H9 (cell line): ENCODE data around the gene AP3S1. TPM values are rescaled to one million over a fixed set of nuclear protein-coding genes. Genes with fewer than 3 reads are reported as not detected.
"Not testable (repeated sequence)": the region's sequence is repeated elsewhere in the genome, so short reads cannot be mapped to it uniquely, and the experiment has no call there.

Source experiments
- DNase-seq: peaks from one replicate; pipeline ENCODE4 v3.0.0-alpha.2; 2017
- H2AFZ ChIP-seq: one replicate; pipeline ENCODE4 v1.6.1; 2013; ENCODE audit warnings: mild to moderate bottlenecking, low read length, control low read depth, moderate library complexity
- H2AK5ac ChIP-seq: 2 replicates; pipeline ENCODE4 v1.6.1; 2013; ENCODE audit warnings: low read length, control low read depth, mixed read lengths; ENCODE audit not compliant: insufficient read length
- H2BK120ac ChIP-seq: one replicate; pipeline ENCODE4 v1.6.1; 2013; ENCODE audit warnings: low read depth, mild to moderate bottlenecking, low read length, control low read depth, inconsistent platforms; ENCODE audit not compliant: poor library complexity, severe bottlenecking
- H2BK12ac ChIP-seq: 2 replicates; pipeline ENCODE4 v1.6.1; 2013; ENCODE audit warnings: low read length, control low read depth, mixed read lengths, low read depth; ENCODE audit not compliant: insufficient read length
- H2BK15ac ChIP-seq: 2 replicates; pipeline ENCODE4 v1.6.1; 2013; ENCODE audit warnings: low read depth, low read length, control low read depth
- H2BK20ac ChIP-seq: one replicate; pipeline ENCODE4 v1.6.1; 2013; ENCODE audit warnings: low read depth, mild to moderate bottlenecking, low read length, control low read depth, inconsistent platforms; ENCODE audit not compliant: poor library complexity, severe bottlenecking
- H2BK5ac ChIP-seq: 2 replicates; pipeline ENCODE4 v1.6.1; 2013; ENCODE audit warnings: low read length, control low read depth, mixed read lengths; ENCODE audit not compliant: insufficient read length
- H3K14ac ChIP-seq: 2 replicates; pipeline ENCODE4 v1.6.1; 2013; ENCODE audit warnings: low read length, control low read depth; ENCODE audit not compliant: insufficient read depth
- H3K18ac ChIP-seq: 2 replicates; pipeline ENCODE4 v1.6.1; 2013; ENCODE audit warnings: low read depth, mild to moderate bottlenecking, mixed read lengths, low read length, control low read depth; ENCODE audit not compliant: insufficient read length
- H3K23ac ChIP-seq: 2 replicates; pipeline ENCODE4 v1.6.1; 2013; ENCODE audit warnings: low read length, control low read depth, mixed read lengths, low read depth; ENCODE audit not compliant: insufficient read length
- H3K23me2 ChIP-seq: 2 replicates; pipeline ENCODE4 v1.6.1; 2013; ENCODE audit warnings: low read depth, mild to moderate bottlenecking, mixed read lengths, low read length, control low read depth; ENCODE audit not compliant: insufficient read length, poor library complexity, severe bottlenecking
- H3K27ac ChIP-seq: 2 replicates; pipeline ENCODE4 v1.5.1; 2013; ENCODE audit warnings: low read length, control low read depth, mixed read lengths, low read depth; ENCODE audit not compliant: insufficient read length
- H3K27me3 ChIP-seq: 2 replicates; pipeline ENCODE4 v1.6.1; 2013; ENCODE audit warnings: low read length, control low read depth, inconsistent platforms; ENCODE audit not compliant: insufficient read depth
- H3K4ac ChIP-seq: 2 replicates; pipeline ENCODE4 v1.6.1; 2013; ENCODE audit warnings: low read depth, mild to moderate bottlenecking, control low read depth, inconsistent platforms, low read length, moderate library complexity
- H3K4me1 ChIP-seq: 2 replicates; pipeline ENCODE4 v1.6.1; 2013; ENCODE audit warnings: low read length, control low read depth, inconsistent platforms; ENCODE audit not compliant: insufficient read depth
- H3K4me2 ChIP-seq: 2 replicates; pipeline ENCODE4 v1.6.1; 2013; ENCODE audit warnings: low read length, control low read depth, mixed read lengths; ENCODE audit not compliant: insufficient read length, insufficient read depth
- H3K56ac ChIP-seq: 2 replicates; pipeline ENCODE4 v1.6.1; 2013; ENCODE audit warnings: low read depth, mild to moderate bottlenecking, mixed read lengths, low read length, control low read depth; ENCODE audit not compliant: insufficient read length
- H3K79me1 ChIP-seq: 2 replicates; pipeline ENCODE4 v1.6.1; 2013; ENCODE audit warnings: low read depth, mild to moderate bottlenecking, moderate library complexity, low read length, control low read depth, inconsistent platforms; ENCODE audit not compliant: insufficient read depth, poor library complexity, severe bottlenecking
- H3K79me2 ChIP-seq: 2 replicates; pipeline ENCODE4 v1.6.1; 2013; ENCODE audit warnings: low read length, control low read depth, inconsistent platforms; ENCODE audit not compliant: insufficient read depth
- H3K9ac ChIP-seq: 2 replicates; pipeline ENCODE4 v1.6.1; 2013; ENCODE audit warnings: low read length, control low read depth, mixed read lengths; ENCODE audit not compliant: insufficient read length; ENCODE audit errors: extremely low read depth
- H3K9me3 ChIP-seq: one replicate; pipeline ENCODE4 v1.6.1; 2013; ENCODE audit warnings: low read depth, low read length, inconsistent platforms; ENCODE audit not compliant: control insufficient read depth
- H3T11ph ChIP-seq: one replicate; pipeline ENCODE4 v1.6.1; 2013; ENCODE audit warnings: mild to moderate bottlenecking, low read length, control low read depth, inconsistent platforms
- H4K20me1 ChIP-seq: one replicate; pipeline ENCODE4 v1.6.1; 2013; ENCODE audit not compliant: control insufficient read depth, insufficient read length, insufficient read depth
- H4K5ac ChIP-seq: 2 replicates; pipeline ENCODE4 v1.6.1; 2013; ENCODE audit warnings: low read depth, mild to moderate bottlenecking, mixed read lengths, low read length, control low read depth; ENCODE audit not compliant: insufficient read length
- H4K8ac ChIP-seq: replicated peaks from 2 replicates; pipeline ENCODE4 v1.6.1; 2013; ENCODE audit warnings: low read length, control low read depth, mixed read lengths, low read depth; ENCODE audit not compliant: insufficient read length
- H4K91ac ChIP-seq: 2 replicates; pipeline ENCODE4 v1.6.1; 2013; ENCODE audit warnings: low read depth, mild to moderate bottlenecking, moderate library complexity, mixed read lengths, low read length, control low read depth; ENCODE audit not compliant: insufficient read length
- H3K27ac Mint-ChIP-seq, 3 experiments: 2 replicates in 2 of 3; 3 replicates in 1 of 3; pipeline ENCODE4 v1.8.0; 2020 to 2021; ENCODE audit warnings: mixed read lengths in 3 of 3, mild to moderate bottlenecking in 1 of 3, moderate library complexity in 1 of 3
- H3K27me3 Mint-ChIP-seq: 2 replicates; pipeline ENCODE4 v1.8.0; 2021; ENCODE audit warnings: low read depth, mild to moderate bottlenecking, moderate library complexity, mixed read lengths
- H3K36me3 Mint-ChIP-seq, 3 experiments: 2 replicates in 2 of 3; 3 replicates in 1 of 3; pipeline ENCODE4 v1.8.0; 2020 to 2021; ENCODE audit warnings: low read depth in 3 of 3, mixed read lengths in 3 of 3; ENCODE audit not compliant: insufficient read depth in 1 of 3
- H3K4me1 Mint-ChIP-seq, 2 experiments: 2 replicates each; pipeline ENCODE4 v1.8.0; 2020; ENCODE audit warnings: mixed read lengths in 2 of 2
- H3K4me3 Mint-ChIP-seq, 2 experiments: 2 replicates in 1 of 2; 3 replicates in 1 of 2; pipeline ENCODE4 v1.8.0; 2020 to 2021; ENCODE audit warnings: mild to moderate bottlenecking in 2 of 2, mixed read lengths in 2 of 2, moderate library complexity in 1 of 2
- H3K9me3 Mint-ChIP-seq, 2 experiments: 2 replicates in 1 of 2; 3 replicates in 1 of 2; pipeline ENCODE4 v1.8.0; 2020; ENCODE audit warnings: mild to moderate bottlenecking in 2 of 2, mixed read lengths in 2 of 2, moderate library complexity in 1 of 2
- CTCF ChIP-seq: fragments of 200-600 bp; sonication (generic); conservative IDR thresholded peaks from 3 replicates; pipeline ENCODE4 v1.8.0; 2021; ENCODE audit warnings: antibody characterized with exemption, mild to moderate bottlenecking
- WGBS: extraction: QIAGEN DNeasy Blood & Tissue Kit; methylation state at CpG from one replicate; pipeline ENCODE4 v1.1.7; 2013; ENCODE audit warnings: missing lambda C conversion rate, low lambda C conversion rate, mixed read lengths; ENCODE audit not compliant: insufficient read length; ENCODE audit errors: extremely low coverage; 5-methylcytosine and 5-hydroxymethylcytosine counted together
- total RNA-seq: library from RNA; stranded (reverse); gene quantifications from 2 replicates; pipeline ENCODE4 v1.2.1, GENCODE V29; 2021

Gene AP3S1
- total RNA-seq, 1 experiment from 2014 or later, result 78.4 TPM

GRCh38 chr5:115907177-115907576, 65.4 kb downstream of the AP3S1 start:
- Mint-ChIP-seq H3K4me1 (peaks cover 12 to 16% of the 10 kb centered on the region in 2 experiments), H3K4me3 (no peak overlapping the region), H3K27me3 (no peaks in the 10 kb centered on the region), H3K36me3 (no peaks in the 10 kb centered on the region), H3K27ac (no peak overlapping the region), H3K9me3 (no peaks in the 10 kb centered on the region)
- Histone ChIP-seq H3K4me1 (no peaks in the 10 kb centered on the region), H3K9me3 (no peaks in the 10 kb centered on the region), H2BK20ac (no peak overlapping the region), H3K56ac (no peak overlapping the region), H4K91ac (no peak overlapping the region), H3K4me2 (no peak overlapping the region), H2AFZ (no peak overlapping the region), H3K14ac (no peak overlapping the region), H2BK15ac (no peak overlapping the region), H2AK5ac (no peak overlapping the region), H3K79me2 (no peaks in the 10 kb centered on the region), H3K23ac (no peak overlapping the region), H3K4ac (no peak overlapping the region), H2BK5ac (no peak overlapping the region), H4K5ac (no peak overlapping the region), H3K27me3 (no peaks in the 10 kb centered on the region), H3K23me2 (no peaks in the 10 kb centered on the region), H2BK120ac (no peak overlapping the region), H3K27ac (no peak overlapping the region), H3K9ac (no peak overlapping the region), H3T11ph (no peak overlapping the region), H4K20me1 (no peaks in the 10 kb centered on the region), H4K8ac (no peak overlapping the region), H3K79me1 (no peaks in the 10 kb centered on the region), H2BK12ac (no peak overlapping the region), H3K18ac (no peak overlapping the region)
- TF ChIP-seq CTCF, result no peak
- no peak for DNase-seq
- no CpG with 5 or more reads among the region's 2 CpGs for WGBS

GRCh38 chr5:115913623-115914400, 72.1 kb downstream of the AP3S1 start:
- H2BK12ac ChIP-seq, H3K4me1 Mint-ChIP-seq, H3K14ac ChIP-seq, H4K91ac ChIP-seq, H3K4me2 ChIP-seq, H3K18ac ChIP-seq, H3K4ac ChIP-seq, H3K23ac ChIP-seq, H2BK20ac ChIP-seq, H3K79me1 ChIP-seq, H3K27ac ChIP-seq, H3K4me3 Mint-ChIP-seq, DNase-seq, H3K56ac ChIP-seq, H3K27me3 ChIP-seq, H2BK120ac ChIP-seq, H3K27ac Mint-ChIP-seq, H2BK15ac ChIP-seq, H3K9me3 ChIP-seq, H3K9me3 Mint-ChIP-seq, H3K23me2 ChIP-seq, H3K27me3 Mint-ChIP-seq, H4K5ac ChIP-seq, H2BK5ac ChIP-seq, H3K4me1 ChIP-seq, H4K20me1 ChIP-seq, H3T11ph ChIP-seq, H4K8ac ChIP-seq, H3K36me3 Mint-ChIP-seq, H2AK5ac ChIP-seq, H2AFZ ChIP-seq, H3K9ac ChIP-seq, H3K79me2 ChIP-seq: not testable (repeated sequence)
- WGBS, result no CpG with 5 or more reads among the region's 5 CpGs
